Measurements from ENCODE around the gene TAAR8.
"Not testable (repeated sequence)": the region's sequence is repeated elsewhere in the genome, so short reads cannot be mapped to it uniquely, and the experiment has no call there.

Gene TAAR8

DNA sequence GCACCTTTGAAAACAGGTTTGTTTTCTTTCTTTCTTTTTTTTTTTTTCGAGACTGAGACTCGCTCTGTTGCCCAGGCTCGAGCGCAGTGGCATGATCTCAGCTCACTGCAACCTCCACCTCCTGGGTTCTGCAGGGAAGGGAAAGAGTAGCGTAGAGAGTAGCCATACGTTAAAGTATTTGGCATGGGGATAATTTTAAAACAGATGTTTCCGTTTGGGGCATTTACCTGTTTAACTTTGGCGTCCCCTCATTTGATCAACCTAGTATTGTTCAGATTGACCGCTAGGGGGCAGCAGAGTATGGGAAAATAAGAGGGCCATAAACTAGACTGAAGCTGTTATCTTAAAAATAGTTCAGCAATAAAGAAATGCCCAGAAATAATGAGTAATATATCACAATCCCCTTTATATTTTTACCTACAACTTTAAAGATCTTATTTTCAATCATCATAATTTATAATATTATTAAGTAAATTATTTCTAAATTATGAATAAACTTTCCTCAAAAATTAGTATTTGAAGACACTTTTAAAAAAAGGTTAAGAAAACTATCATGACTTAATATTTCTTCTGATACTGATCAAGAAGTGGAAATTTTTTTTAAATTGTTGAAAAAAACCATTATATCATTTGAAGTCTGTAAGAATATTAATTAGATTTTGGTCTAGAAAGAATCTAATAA lies 22.0 kb upstream of the TAAR8 start:
- peak; percentile 76 for DNase-seq (ENCODE audit: low read depth)
- TF ChIP-seq POLR2A (IDR thresholded peaks at IDR 0.05; ENCODE audit: extremely low read depth, insufficient read length) (no peak), MAX (IDR thresholded peaks at IDR 0.05; ENCODE audit: low read depth, low read length) (no peak), MYC (IDR thresholded peaks at IDR 0.05; ENCODE audit: low read depth, low read length) (no peak)
- TF ChIP-seq, protein P1, sequence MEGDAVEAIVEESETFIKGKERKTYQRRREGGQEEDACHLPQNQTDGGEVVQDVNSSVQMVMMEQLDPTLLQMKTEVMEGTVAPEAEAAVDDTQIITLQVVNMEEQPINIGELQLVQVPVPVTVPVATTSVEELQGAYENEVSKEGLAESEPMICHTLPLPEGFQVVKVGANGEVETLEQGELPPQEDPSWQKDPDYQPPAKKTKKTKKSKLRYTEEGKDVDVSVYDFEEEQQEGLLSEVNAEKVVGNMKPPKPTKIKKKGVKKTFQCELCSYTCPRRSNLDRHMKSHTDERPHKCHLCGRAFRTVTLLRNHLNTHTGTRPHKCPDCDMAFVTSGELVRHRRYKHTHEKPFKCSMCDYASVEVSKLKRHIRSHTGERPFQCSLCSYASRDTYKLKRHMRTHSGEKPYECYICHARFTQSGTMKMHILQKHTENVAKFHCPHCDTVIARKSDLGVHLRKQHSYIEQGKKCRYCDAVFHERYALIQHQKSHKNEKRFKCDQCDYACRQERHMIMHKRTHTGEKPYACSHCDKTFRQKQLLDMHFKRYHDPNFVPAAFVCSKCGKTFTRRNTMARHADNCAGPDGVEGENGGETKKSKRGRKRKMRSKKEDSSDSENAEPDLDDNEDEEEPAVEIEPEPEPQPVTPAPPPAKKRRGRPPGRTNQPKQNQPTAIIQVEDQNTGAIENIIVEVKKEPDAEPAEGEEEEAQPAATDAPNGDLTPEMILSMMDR (IDR thresholded peaks at IDR 0.05; ENCODE audit: low read depth, low read length) = peak; percentile 69
- no peak overlapping the region for H3K4me3 ChIP-seq (ENCODE audit: low read depth, low read length)

DNA sequence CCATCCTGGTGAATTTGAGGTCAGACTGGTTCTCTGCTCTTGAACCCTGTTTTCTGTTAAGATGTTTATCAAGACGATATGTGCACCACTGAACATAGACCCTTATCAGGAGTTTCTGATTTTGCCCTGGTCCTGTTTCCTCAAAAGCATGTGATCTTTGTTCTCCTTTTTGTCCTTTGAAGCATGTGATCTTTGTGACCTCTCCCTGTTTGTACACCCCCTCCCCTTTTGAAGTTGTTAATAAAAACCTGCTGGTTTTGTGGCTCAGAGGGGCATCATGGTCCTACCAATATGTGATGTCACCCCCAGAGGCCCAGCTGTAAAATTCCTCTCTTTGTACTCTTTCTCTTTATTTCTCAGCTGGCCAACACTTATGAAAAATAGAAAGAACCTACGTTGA lies 17.9 kb upstream of the TAAR8 start:
- DNase-seq (ENCODE audit: low read depth); H3K4me3 ChIP-seq (ENCODE audit: low read depth, low read length): not testable (repeated sequence)

- DNase-seq (ENCODE audit: low read depth) = no peak
- TF ChIP-seq MAX (IDR thresholded peaks at IDR 0.05; ENCODE audit: low read depth, low read length) (no peak), POLR2A (IDR thresholded peaks at IDR 0.05; ENCODE audit: extremely low read depth, insufficient read length) (no peak), MYC (IDR thresholded peaks at IDR 0.05; ENCODE audit: low read depth, low read length) (no peak)
- TF ChIP-seq, protein P1 (IDR thresholded peaks at IDR 0.05; ENCODE audit: low read depth, low read length) = no peak
- no peak overlapping the region for H3K4me3 ChIP-seq (ENCODE audit: low read depth, low read length)
These were observed 15.3 kb upstream of the TAAR8 start for GRCh38 chr6:132537145-132537544.

DNA sequence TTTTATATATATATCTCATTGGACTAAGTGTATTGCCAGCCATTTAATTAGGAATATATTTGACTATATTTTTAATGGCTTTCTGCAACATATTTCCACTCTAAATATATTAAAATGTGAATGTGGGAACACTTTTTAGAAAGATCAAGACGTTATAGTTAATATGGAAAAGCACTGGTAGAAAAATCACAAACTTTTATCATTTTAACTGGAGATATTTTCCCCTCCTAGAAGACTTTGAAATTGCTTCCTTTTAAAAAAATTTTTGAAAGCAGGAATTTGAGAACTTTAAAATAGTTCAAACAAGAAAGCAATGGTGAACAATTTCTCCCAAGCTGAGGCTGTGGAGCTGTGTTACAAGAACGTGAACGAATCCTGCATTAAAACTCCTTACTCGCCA lies 14.5 kb upstream of the TAAR8 start, which contains the start of gene TAAR9:
TAAR9 (plus strand) TSS at position 301 of the 400 bp plus-strand sequence; CDS start at position 314, 13 bp downstream.
- no peak for DNase-seq (ENCODE audit: low read depth)
- H3K4me3 ChIP-seq (ENCODE audit: low read depth, low read length) = no peak within 1 kb of the TSS

GRCh38 chr6:132544826-132545225 lies 7.6 kb upstream of the TAAR8 start:
- TF ChIP-seq, protein P1 (IDR thresholded peaks at IDR 0.05; ENCODE audit: low read depth, low read length) = no peak
- TF ChIP-seq MYC (IDR thresholded peaks at IDR 0.05; ENCODE audit: low read depth, low read length) (no peak), POLR2A (IDR thresholded peaks at IDR 0.05; ENCODE audit: extremely low read depth, insufficient read length) (no peak), MAX (IDR thresholded peaks at IDR 0.05; ENCODE audit: low read depth, low read length) (no peak)
- no peak overlapping the region for H3K4me3 ChIP-seq (ENCODE audit: low read depth, low read length)
- no peak for DNase-seq (ENCODE audit: low read depth)

More for the DNA sequence above, 14.5 kb upstream of the TAAR8 start, which contains the start of gene TAAR9:
- TF ChIP-seq MAX (IDR thresholded peaks at IDR 0.05; ENCODE audit: low read depth, low read length) (no peak), POLR2A (IDR thresholded peaks at IDR 0.05; ENCODE audit: extremely low read depth, insufficient read length) (no peak), MYC (IDR thresholded peaks at IDR 0.05; ENCODE audit: low read depth, low read length) (no peak)
- TF ChIP-seq, protein P1 (IDR thresholded peaks at IDR 0.05; ENCODE audit: low read depth, low read length) = no peak

- no peak overlapping the region for H3K4me3 ChIP-seq (ENCODE audit: low read depth, low read length)
- TF ChIP-seq POLR2A (IDR thresholded peaks at IDR 0.05; ENCODE audit: extremely low read depth, insufficient read length) = no peak
- TF ChIP-seq, protein P1 (IDR thresholded peaks at IDR 0.05; ENCODE audit: low read depth, low read length) = no peak
- no peak for TF ChIP-seq MAX (IDR thresholded peaks at IDR 0.05; ENCODE audit: low read depth, low read length)
- no peak for TF ChIP-seq MYC (IDR thresholded peaks at IDR 0.05; ENCODE audit: low read depth, low read length)
- no peak for DNase-seq (ENCODE audit: low read depth)
These were observed 3.6 kb upstream of the TAAR8 start for GRCh38 chr6:132548746-132549463.
